ENCODE data around the gene ADGRD1.

DNA sequence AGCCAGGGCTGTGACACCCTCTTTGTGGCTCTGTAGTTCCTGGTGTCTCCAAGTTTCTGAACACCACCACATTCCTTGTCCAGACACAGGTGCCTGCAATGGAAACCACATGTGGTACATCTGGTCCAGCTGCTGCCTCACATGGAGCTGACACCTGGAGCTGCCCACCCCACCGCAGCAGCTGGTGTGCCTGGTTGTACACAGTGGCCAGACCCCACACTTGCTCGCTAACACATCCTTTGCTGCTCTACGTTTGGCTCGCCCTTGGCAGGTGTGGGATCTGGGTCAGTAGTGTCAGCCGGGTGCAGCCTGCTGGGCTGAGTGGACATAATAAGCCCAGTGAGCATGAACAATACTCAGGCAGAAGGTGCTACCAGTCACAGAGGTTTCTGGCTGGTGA lies 198.9 kb downstream of the ADGRD1 start:
- TF ChIP-seq, protein P1, sequence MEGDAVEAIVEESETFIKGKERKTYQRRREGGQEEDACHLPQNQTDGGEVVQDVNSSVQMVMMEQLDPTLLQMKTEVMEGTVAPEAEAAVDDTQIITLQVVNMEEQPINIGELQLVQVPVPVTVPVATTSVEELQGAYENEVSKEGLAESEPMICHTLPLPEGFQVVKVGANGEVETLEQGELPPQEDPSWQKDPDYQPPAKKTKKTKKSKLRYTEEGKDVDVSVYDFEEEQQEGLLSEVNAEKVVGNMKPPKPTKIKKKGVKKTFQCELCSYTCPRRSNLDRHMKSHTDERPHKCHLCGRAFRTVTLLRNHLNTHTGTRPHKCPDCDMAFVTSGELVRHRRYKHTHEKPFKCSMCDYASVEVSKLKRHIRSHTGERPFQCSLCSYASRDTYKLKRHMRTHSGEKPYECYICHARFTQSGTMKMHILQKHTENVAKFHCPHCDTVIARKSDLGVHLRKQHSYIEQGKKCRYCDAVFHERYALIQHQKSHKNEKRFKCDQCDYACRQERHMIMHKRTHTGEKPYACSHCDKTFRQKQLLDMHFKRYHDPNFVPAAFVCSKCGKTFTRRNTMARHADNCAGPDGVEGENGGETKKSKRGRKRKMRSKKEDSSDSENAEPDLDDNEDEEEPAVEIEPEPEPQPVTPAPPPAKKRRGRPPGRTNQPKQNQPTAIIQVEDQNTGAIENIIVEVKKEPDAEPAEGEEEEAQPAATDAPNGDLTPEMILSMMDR (IDR thresholded peaks at IDR 0.05; ENCODE audit: low read depth, low read length, poor library complexity, severe bottlenecking): no peak
- TF ChIP-seq EZH2phosphoT487 (IDR thresholded peaks at IDR 0.05; ENCODE audit: borderline replicate concordance, low read length): no peak
